PC-3 (cell line): Measurements from ENCODE around the gene PIGS. TPM values are rescaled to one million over a fixed set of nuclear protein-coding genes. Genes with fewer than 3 reads are reported as not detected.

Experiments used
- ATAC-seq: fragments of 200-7000 bp; cut with Tn5 transposase; 2 replicates; pipeline ENCODE4 v1.9.1; 2020; ENCODE audit warnings: mild to moderate bottlenecking, moderate library complexity
- BruUV-seq: library from RNA; stranded (reverse); fragments of 400-500 nt; replicated peaks from 2 replicates; lab custom pipeline; 2021; lab: Mats Ljungman, UMichigan
- CTCF ChIA-PET: fragments of 300-600 bp; sonication (Branson Sonifier 250); formaldehyde crosslinking; loops from one replicate; lab custom pipeline; 2022; ENCODE audit warnings: antibody characterized with exemption; lab: Charles Lee
- POLR2A ChIA-PET: fragments of 300-600 bp; sonication (Branson Sonifier 250); formaldehyde crosslinking; loops from one replicate; lab custom pipeline; 2022; ENCODE audit warnings: antibody characterized with exemption; ENCODE audit not compliant: unreplicated experiment; lab: Charles Lee
- DNase-seq: peaks from one replicate; pipeline ENCODE4 v3.0.0-alpha.2; 2015
- H2AFZ ChIP-seq: fragments of 300-600 bp; sonication (generic); 2 replicates; pipeline ENCODE4 v1.6.0; 2016; ENCODE audit warnings: antibody characterized with exemption, low read length
- H3F3A ChIP-seq: fragments of 300-600 bp; sonication (generic); one replicate; pipeline ENCODE4 v1.6.0; 2017; ENCODE audit warnings: antibody characterized with exemption, low read length, control low read depth, mild to moderate bottlenecking; ENCODE audit not compliant: unreplicated experiment
- H3K27ac ChIP-seq: fragments of 300-600 bp; sonication (generic); 2 replicates; pipeline ENCODE4 v1.5.1; 2016; ENCODE audit warnings: mild to moderate bottlenecking, low read length
- H3K27me3 ChIP-seq: fragments of 300-600 bp; sonication (generic); 2 replicates; pipeline ENCODE4 v1.6.1; 2016; ENCODE audit warnings: low read length, mixed read lengths
- H3K36me3 ChIP-seq: fragments of 300-600 bp; sonication (generic); 2 replicates; pipeline ENCODE4 v1.6.1; 2016; ENCODE audit warnings: low read depth, mixed run types, low read length, mixed read lengths
- H3K4me1 ChIP-seq: fragments of 300-600 bp; sonication (generic); 2 replicates; pipeline ENCODE4 v1.5.1; 2016; ENCODE audit warnings: low read length; ENCODE audit not compliant: insufficient read depth
- H3K4me2 ChIP-seq: fragments of 300-600 bp; sonication (generic); 2 replicates; pipeline ENCODE4 v1.6.0; 2016; ENCODE audit warnings: low read length
- H3K4me3 ChIP-seq: fragments of 300-600 bp; sonication (generic); 2 replicates; pipeline ENCODE4 v1.5.1; 2016; ENCODE audit warnings: mild to moderate bottlenecking, low read length, mixed read lengths
- H3K79me2 ChIP-seq: fragments of 300-600 bp; sonication (generic); 2 replicates; pipeline ENCODE4 v1.6.1; 2017; ENCODE audit warnings: low read length, mixed read lengths
- H3K9ac ChIP-seq: fragments of 300-600 bp; sonication (generic); 2 replicates; pipeline ENCODE4 v1.6.0; 2016; ENCODE audit warnings: mild to moderate bottlenecking, low read length
- H3K9me2 ChIP-seq: fragments of 300-600 bp; sonication (generic); replicated peaks from 2 replicates; pipeline ENCODE4 v1.6.1; 2016; ENCODE audit warnings: mixed run types, low read length, mixed read lengths
- H3K9me3 ChIP-seq: fragments of 300-600 bp; sonication (generic); 2 replicates; pipeline ENCODE4 v1.6.1; 2016; ENCODE audit warnings: low read length, mixed read lengths
- H4K20me1 ChIP-seq: fragments of 300-600 bp; sonication (generic); 2 replicates; pipeline ENCODE4 v1.6.1; 2016; ENCODE audit warnings: low read length, mixed read lengths
- CTCF ChIP-seq: fragments of 300-600 bp; sonication (generic); conservative IDR thresholded peaks from 2 replicates; pipeline ENCODE4 v1.5.1; 2017; ENCODE audit warnings: antibody characterized with exemption, low read depth, mild to moderate bottlenecking, low read length
- EZH2 ChIP-seq: fragments of 300-600 bp; sonication (generic); IDR thresholded peaks from one replicate; pipeline ENCODE4 v1.6.1; 2017; ENCODE audit warnings: antibody characterized with exemption, mild to moderate bottlenecking, low read length; ENCODE audit not compliant: unreplicated experiment
- EZH2phosphoT487 ChIP-seq: fragments of 300-600 bp; sonication (generic); IDR thresholded peaks from 2 replicates; pipeline ENCODE4 v1.6.1; 2018; ENCODE audit warnings: mild to moderate bottlenecking, antibody characterized with exemption, low read length, borderline replicate concordance
- intact Hi-C: fragments of 100-400 bp; cut with micrococcal nuclease; formaldehyde crosslinking; loops from 2 replicates; pipeline ENCODE4 v1.9.0; 2023
- total RNA-seq: library from RNA; depleted of rRNA; stranded (reverse); fragments of >200 nt; gene quantifications from 2 replicates; pipeline ENCODE4 v1.2.3, GENCODE V29; 2014

Gene PIGS
- total RNA-seq, 1 experiment from 2014 or later: 15.8 TPM

GRCh38 chr17:28518578-28518977 lies 52.7 kb downstream of the PIGS start:
- H3K36me3 ChIP-seq: no peaks in the 10 kb centered on the region
- no peak overlapping the region for H2AFZ ChIP-seq
- H3K4me3 ChIP-seq: no peak overlapping the region
- H3K79me2 ChIP-seq: no peaks in the 10 kb centered on the region
- no peaks in the 10 kb centered on the region for H3K4me1 ChIP-seq
- no peak overlapping the region for H3K27ac ChIP-seq
- no peaks in the 10 kb centered on the region for H4K20me1 ChIP-seq
- no peak for ATAC-seq
- no TSS peak for BruUV-seq
- no peaks in the 10 kb centered on the region for H3F3A ChIP-seq
- H3K4me2 ChIP-seq: no peak overlapping the region
- ChIA-PET CTCF (no interaction called here), POLR2A (no interaction called here)
- no peaks in the 10 kb centered on the region for H3K27me3 ChIP-seq
- intact Hi-C loops: no loop called here
- DNase-seq: no peak
- no peaks in the 10 kb centered on the region for H3K9me2 ChIP-seq
- no peak overlapping the region for H3K9ac ChIP-seq
- no peak for TF ChIP-seq EZH2
- no peak for TF ChIP-seq EZH2phosphoT487
- no peak for TF ChIP-seq CTCF
- H3K9me3 ChIP-seq: no peaks in the 10 kb centered on the region

- ATAC-seq (no peak), DNase-seq (no peak)
- CTCF ChIA-PET: no interaction called here
- Histone ChIP-seq H3K36me3 (no peaks in the 10 kb centered on the region), H3K4me1 (no peaks in the 10 kb centered on the region), H3K27me3 (no peaks in the 10 kb centered on the region), H2AFZ (no peak overlapping the region), H4K20me1 (no peaks in the 10 kb centered on the region), H3K9ac (no peak overlapping the region), H3K4me2 (no peak overlapping the region), H3F3A (no peaks in the 10 kb centered on the region), H3K79me2 (no peaks in the 10 kb centered on the region), H3K9me3 (no peaks in the 10 kb centered on the region), H3K9me2 (no peaks in the 10 kb centered on the region), H3K4me3 (no peak overlapping the region), H3K27ac (no peak overlapping the region)
- POLR2A ChIA-PET: no interaction called here
- no peak for TF ChIP-seq EZH2phosphoT487
- no peak for TF ChIP-seq CTCF
- no peak for TF ChIP-seq EZH2
- no TSS peak for BruUV-seq
- intact Hi-C loops: no loop called here
Measured at GRCh38 chr17:28518132-28518531, 53.2 kb downstream of the PIGS start.

- H3F3A ChIP-seq: no peaks in the 10 kb centered on the region
- TF ChIP-seq CTCF: no peak
- TF ChIP-seq EZH2: no peak
- no peak for TF ChIP-seq EZH2phosphoT487
- ChIA-PET POLR2A (no interaction called here), CTCF (no interaction called here)
- no peaks in the 10 kb centered on the region for H4K20me1 ChIP-seq
- no peaks in the 10 kb centered on the region for H3K27me3 ChIP-seq
- DNase-seq: no peak
- no peaks in the 10 kb centered on the region for H3K36me3 ChIP-seq
- H3K4me2 ChIP-seq: no peak overlapping the region
- intact Hi-C loops: no loop called here
- BruUV-seq: no TSS peak
- no peaks in the 10 kb centered on the region for H3K4me1 ChIP-seq
- H3K4me3 ChIP-seq: no peak overlapping the region
- no peaks in the 10 kb centered on the region for H3K9me2 ChIP-seq
- no peak overlapping the region for H3K9ac ChIP-seq
- H3K79me2 ChIP-seq: no peaks in the 10 kb centered on the region
- H3K27ac ChIP-seq: no peak overlapping the region
- no peak overlapping the region for H2AFZ ChIP-seq
- no peak for ATAC-seq
- no peaks in the 10 kb centered on the region for H3K9me3 ChIP-seq
Measured at GRCh38 chr17:28515518-28515917, 55.8 kb downstream of the PIGS start.
